Neuronal stem cell (in vitro differentiated cells): ENCODE data around the gene SF3B4.

Experiments
- DNase-seq: peaks from one replicate; pipeline ENCODE4 v3.0.0-alpha.2; 2013; ENCODE audit warnings: low spot score
- H2AFZ ChIP-seq: one replicate; pipeline ENCODE4 v1.6.1; 2013; ENCODE audit warnings: mild to moderate bottlenecking, low read length, inconsistent platforms
- H2AK5ac ChIP-seq: 2 replicates; pipeline ENCODE4 v1.6.1; 2013; ENCODE audit warnings: low read depth, mild to moderate bottlenecking, inconsistent platforms, low read length, moderate library complexity, mixed read lengths
- H2BK120ac ChIP-seq: 2 replicates; pipeline ENCODE4 v1.6.1; 2013; ENCODE audit warnings: low read depth, mild to moderate bottlenecking, inconsistent platforms, low read length, moderate library complexity, mixed read lengths
- H2BK12ac ChIP-seq: one replicate; pipeline ENCODE4 v1.6.1; 2013; ENCODE audit warnings: low read length, inconsistent platforms
- H2BK15ac ChIP-seq: 2 replicates; pipeline ENCODE4 v1.6.1; 2013; ENCODE audit warnings: mild to moderate bottlenecking, low read length, inconsistent platforms, mixed read lengths
- H2BK5ac ChIP-seq: one replicate; pipeline ENCODE4 v1.6.1; 2013; ENCODE audit warnings: inconsistent platforms, mild to moderate bottlenecking, low read length, moderate library complexity
- H3K14ac ChIP-seq: one replicate; pipeline ENCODE4 v1.6.1; 2013; ENCODE audit warnings: low read length, inconsistent platforms
- H3K18ac ChIP-seq: 2 replicates; pipeline ENCODE4 v1.6.1; 2013; ENCODE audit warnings: low read length, inconsistent platforms
- H3K23ac ChIP-seq: 2 replicates; pipeline ENCODE4 v1.6.1; 2013; ENCODE audit warnings: low read depth, mild to moderate bottlenecking, mixed read lengths, low read length, inconsistent platforms; ENCODE audit not compliant: poor library complexity
- H3K27ac ChIP-seq: replicated peaks from 3 replicates; pipeline ENCODE4 v1.5.1; 2013; ENCODE audit warnings: low read length, inconsistent platforms
- H3K27me3 ChIP-seq, 3 experiments: 2 replicates each; pipeline ENCODE4 v1.6.1; 2013; ENCODE audit warnings: low read length in 3 of 3, mild to moderate bottlenecking in 2 of 3, inconsistent platforms in 1 of 3, low read depth in 1 of 3, mixed read lengths in 1 of 3, moderate library complexity in 1 of 3; ENCODE audit not compliant: control insufficient read depth in 3 of 3, insufficient read depth in 3 of 3
- H3K36me3 ChIP-seq, 2 donors: replicated peaks in 1 of 2; 2 replicates each; pipeline ENCODE4 v1.6.1; 2013; ENCODE audit warnings: low read length in 2 of 2; ENCODE audit not compliant: control insufficient read depth in 2 of 2, insufficient read depth in 2 of 2
- H3K4ac ChIP-seq: 2 replicates; pipeline ENCODE4 v1.6.1; 2013; ENCODE audit warnings: inconsistent platforms, mild to moderate bottlenecking, low read length, moderate library complexity
- H3K4me1 ChIP-seq, 2 donors: 1 replicate in 1 of 2; 2 replicates in 1 of 2; pipeline ENCODE4 v1.6.1; 2013; ENCODE audit warnings: low read length in 2 of 2, low read depth in 1 of 2; ENCODE audit not compliant: control insufficient read depth in 2 of 2, insufficient read depth in 1 of 2
- H3K4me2 ChIP-seq: one replicate; pipeline ENCODE4 v1.6.1; 2013; ENCODE audit warnings: mild to moderate bottlenecking, low read length, inconsistent platforms; ENCODE audit not compliant: insufficient read depth, poor library complexity, severe bottlenecking
- H3K4me3 ChIP-seq, 2 donors: 2 replicates each; pipeline ENCODE4 v1.5.1; 2013; ENCODE audit warnings: low read length in 2 of 2, mild to moderate bottlenecking in 2 of 2, inconsistent platforms in 1 of 2, moderate library complexity in 1 of 2
- H3K79me1 ChIP-seq: one replicate; pipeline ENCODE4 v1.6.1; 2013; ENCODE audit warnings: low read depth, mild to moderate bottlenecking, inconsistent platforms, low read length, moderate library complexity
- H3K9ac ChIP-seq: one replicate; pipeline ENCODE4 v1.6.1; 2013; ENCODE audit warnings: mild to moderate bottlenecking, low read depth, low read length, inconsistent platforms; ENCODE audit not compliant: poor library complexity
- H3K9me3 ChIP-seq, 2 donors: replicated peaks in 1 of 2; 2 replicates each; pipeline versions ENCODE3 to v1.6.1; 2013; ENCODE audit warnings: low read length in 2 of 2, mild to moderate bottlenecking in 2 of 2, inconsistent platforms in 1 of 2, low read depth in 1 of 2, mixed read lengths in 1 of 2, moderate library complexity in 1 of 2; ENCODE audit not compliant: control insufficient read depth in 2 of 2, insufficient read depth in 1 of 2
- H4K8ac ChIP-seq: one replicate; pipeline ENCODE4 v1.6.1; 2013; ENCODE audit warnings: low read depth, mild to moderate bottlenecking, inconsistent platforms, low read length, moderate library complexity
- H4K91ac ChIP-seq: one replicate; pipeline ENCODE4 v1.6.1; 2013; ENCODE audit warnings: low read length, low read depth, mild to moderate bottlenecking, inconsistent platforms; ENCODE audit not compliant: poor library complexity
- WGBS, 2 donors: extraction: QIAGEN DNeasy Blood & Tissue Kit; methylation state at CpG; one replicate each; pipeline ENCODE4 v1.1.7; 2013; ENCODE audit warnings: missing lambda C conversion rate in 2 of 2, mixed read lengths in 1 of 2; ENCODE audit not compliant: insufficient read length in 2 of 2, insufficient replicate concordance in 1 of 2; ENCODE audit errors: extremely low coverage in 2 of 2; 5-methylcytosine and 5-hydroxymethylcytosine counted together

SF3B4 gene

DNA sequence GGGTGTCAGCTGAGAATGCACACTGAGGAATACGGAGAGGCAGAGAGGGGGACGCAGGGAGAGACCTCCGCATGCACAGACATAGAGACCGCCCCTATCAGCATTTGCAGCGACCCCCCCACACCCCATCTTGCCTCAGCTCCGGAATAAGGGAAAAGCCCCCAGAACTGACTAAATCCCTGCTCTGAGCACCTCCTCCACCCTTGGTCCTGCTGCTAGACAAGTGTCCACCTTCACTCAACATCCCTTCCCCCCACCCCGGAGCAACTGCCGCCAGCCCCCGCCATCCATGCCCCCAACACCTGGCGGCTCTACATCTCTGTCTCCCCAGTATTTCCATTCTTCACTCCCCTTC, 10.7 kb downstream of the SF3B4 start:
- Histone ChIP-seq H3K36me3 (peaks cover 4 to 29% of the 10 kb centered on the region in 2 donors), H3K4me2 (peak overlapping the region; percentile 85), H3K18ac (no peak overlapping the region), H2AFZ (peak overlapping the region; percentile 90), H3K9ac (peak overlapping the region; percentile 36), H2BK5ac (no peak overlapping the region), H3K27me3 (no peaks in the 10 kb centered on the region), H3K4me1 (peaks cover 18 to 20% of the 10 kb centered on the region in 2 donors), H2AK5ac (peak overlapping the region; percentile 3), H3K9me3 (no peaks in the 10 kb centered on the region), H4K8ac (no peak overlapping the region), H3K79me1 (peaks cover 2% of the 10 kb centered on the region), H3K23ac (no peak overlapping the region), H2BK120ac (no peak overlapping the region), H3K27ac (no peak overlapping the region), H3K14ac (no peak overlapping the region), H3K4ac (no peak overlapping the region), H4K91ac (no peak overlapping the region), H2BK15ac (no peak overlapping the region), H2BK12ac (no peak overlapping the region), H3K4me3 (peak overlapping the region; percentile 64 to 90)
- DNase-seq = no peak
- WGBS, 2 donors = no CpG with 5 or more reads among the region's 10 CpGs

- Histone ChIP-seq H2BK12ac (no peak overlapping the region), H3K18ac (no peak overlapping the region), H3K79me1 (peaks cover 2% of the 10 kb centered on the region), H3K27ac (peak overlapping the region; percentile 54), H3K4ac (no peak overlapping the region), H3K4me2 (peak overlapping the region; percentile 85), H2BK15ac (no peak overlapping the region), H3K9me3 (no peaks in the 10 kb centered on the region), H2BK5ac (no peak overlapping the region), H3K23ac (no peak overlapping the region), H2AFZ (peak overlapping the region; percentile 90), H4K91ac (no peak overlapping the region), H3K36me3 (peaks cover 8 to 30% of the 10 kb centered on the region in 2 donors), H2BK120ac (no peak overlapping the region), H4K8ac (no peak overlapping the region), H3K27me3 (no peaks in the 10 kb centered on the region), H3K14ac (no peak overlapping the region), H3K4me1 (peaks cover 18 to 20% of the 10 kb centered on the region in 2 donors), H2AK5ac (no peak overlapping the region), H3K4me3 (peak overlapping the region; percentile 64 to 90), H3K9ac (peak overlapping the region; percentile 36)
- WGBS, 2 donors = no CpG with 5 or more reads among the region's 9 CpGs
- no peak for DNase-seq
These were observed 11.3 kb downstream of the SF3B4 start for GRCh38 chr1:149916193-149916897.

DNA sequence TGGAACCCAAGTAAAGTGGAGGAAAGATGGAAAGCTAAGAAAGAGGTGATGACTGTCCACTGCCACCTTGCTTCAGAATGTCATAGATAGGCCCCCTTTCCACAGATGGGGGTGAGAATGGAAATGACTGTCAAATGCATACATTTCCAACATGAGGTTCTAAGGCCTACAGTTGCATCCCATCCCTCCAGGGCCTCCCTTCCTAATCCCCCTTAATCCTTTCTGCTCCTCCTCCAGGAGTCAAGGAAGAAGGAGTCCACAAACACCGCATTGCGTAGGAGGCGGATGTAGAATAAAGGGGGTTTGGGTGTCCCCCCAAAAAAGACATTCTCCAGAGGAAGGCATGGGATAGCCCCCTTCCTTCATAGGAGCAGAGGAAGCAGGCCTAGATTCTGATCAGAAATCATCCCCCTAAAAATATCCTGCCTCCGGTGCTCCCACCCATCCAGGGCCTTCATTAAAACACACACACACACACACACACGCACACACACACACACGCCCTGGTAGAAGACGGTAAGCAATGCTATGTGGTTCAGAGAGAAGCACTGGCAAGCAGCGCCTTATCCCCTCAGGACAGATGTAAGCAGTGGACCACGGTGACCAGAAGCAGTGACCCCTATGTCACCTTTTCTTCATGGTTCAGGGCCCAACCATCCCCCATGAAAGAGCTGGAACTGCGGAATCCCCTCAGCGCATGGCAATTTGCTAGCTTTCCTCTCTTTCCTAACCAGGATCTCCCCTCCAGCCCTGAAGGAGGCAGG, 12.0 kb downstream of the SF3B4 start:
- H3K27me3 ChIP-seq = no peaks in the 10 kb centered on the region
- no peak overlapping the region for H3K14ac ChIP-seq
- H3K36me3 ChIP-seq = peaks cover 9 to 36% of the 10 kb centered on the region in 2 donors
- H2AK5ac ChIP-seq = no peak overlapping the region
- peak overlapping the region; percentile 28 for H3K4me2 ChIP-seq
- no peak overlapping the region for H2BK12ac ChIP-seq
- H3K4ac ChIP-seq = no peak overlapping the region
- WGBS, 2 donors = no CpG with 5 or more reads among the region's 11 CpGs
- no peak overlapping the region for H2BK120ac ChIP-seq
- H4K8ac ChIP-seq = no peak overlapping the region
- peaks cover 18 to 20% of the 10 kb centered on the region in 2 donors for H3K4me1 ChIP-seq
- no peak overlapping the region for H3K18ac ChIP-seq
- no peak overlapping the region for H4K91ac ChIP-seq
- no peak for DNase-seq
- no peak overlapping the region for H2BK15ac ChIP-seq
- H3K79me1 ChIP-seq = peaks cover 2% of the 10 kb centered on the region
- H3K23ac ChIP-seq = no peak overlapping the region
- H3K27ac ChIP-seq = peak overlapping the region; percentile 54
- no peak overlapping the region for H3K9ac ChIP-seq
- peak overlapping the region; percentile 9 for H2AFZ ChIP-seq
- H2BK5ac ChIP-seq = no peak overlapping the region
- H3K9me3 ChIP-seq = no peaks in the 10 kb centered on the region
- peak overlapping the region; percentile 48 to 64 for H3K4me3 ChIP-seq

- H3K79me1 ChIP-seq = peaks cover 5% of the 10 kb centered on the region
- no peak overlapping the region for H3K9ac ChIP-seq
- no peak overlapping the region for H2BK5ac ChIP-seq
- no peak overlapping the region for H3K4me2 ChIP-seq
- no peak overlapping the region for H2BK12ac ChIP-seq
- WGBS, 2 donors = no CpG with 5 or more reads among the region's 1 CpG
- H3K18ac ChIP-seq = no peak overlapping the region
- H3K14ac ChIP-seq = no peak overlapping the region
- peaks cover 11 to 47% of the 10 kb centered on the region in 2 donors for H3K36me3 ChIP-seq
- no peak overlapping the region for H4K8ac ChIP-seq
- no peak overlapping the region for H2AFZ ChIP-seq
- no peak overlapping the region for H2BK120ac ChIP-seq
- peaks cover 18 to 20% of the 10 kb centered on the region in 2 donors for H3K4me1 ChIP-seq
- no peak overlapping the region for H3K23ac ChIP-seq
- H3K9me3 ChIP-seq = no peaks in the 10 kb centered on the region
- DNase-seq = no peak
- no peak overlapping the region for H3K27ac ChIP-seq
- no peaks in the 10 kb centered on the region for H3K27me3 ChIP-seq
- no peak overlapping the region for H3K4ac ChIP-seq
- no peak overlapping the region for H4K91ac ChIP-seq
- no peak overlapping the region for H2BK15ac ChIP-seq
- no peak overlapping the region for H3K4me3 ChIP-seq
- no peak overlapping the region for H2AK5ac ChIP-seq
These were observed 13.1 kb downstream of the SF3B4 start for GRCh38 chr1:149914545-149914944.
